Kidney tubule cell (primary cell): ENCODE measurements around the gene SND1.
A peak's percentile ranks its signal among the peaks of the same experiment; 100 is the strongest.
"Not testable (repeated sequence)": the region's sequence is repeated elsewhere in the genome, so short reads cannot be mapped to it uniquely, and the experiment has no call there.

ENCODE experiments used
- DNase-seq: peaks from one replicate; pipeline ENCODE4 v3.0.0-alpha.2; 2018; ENCODE audit warnings: low spot score

The SND1 gene

DNA sequence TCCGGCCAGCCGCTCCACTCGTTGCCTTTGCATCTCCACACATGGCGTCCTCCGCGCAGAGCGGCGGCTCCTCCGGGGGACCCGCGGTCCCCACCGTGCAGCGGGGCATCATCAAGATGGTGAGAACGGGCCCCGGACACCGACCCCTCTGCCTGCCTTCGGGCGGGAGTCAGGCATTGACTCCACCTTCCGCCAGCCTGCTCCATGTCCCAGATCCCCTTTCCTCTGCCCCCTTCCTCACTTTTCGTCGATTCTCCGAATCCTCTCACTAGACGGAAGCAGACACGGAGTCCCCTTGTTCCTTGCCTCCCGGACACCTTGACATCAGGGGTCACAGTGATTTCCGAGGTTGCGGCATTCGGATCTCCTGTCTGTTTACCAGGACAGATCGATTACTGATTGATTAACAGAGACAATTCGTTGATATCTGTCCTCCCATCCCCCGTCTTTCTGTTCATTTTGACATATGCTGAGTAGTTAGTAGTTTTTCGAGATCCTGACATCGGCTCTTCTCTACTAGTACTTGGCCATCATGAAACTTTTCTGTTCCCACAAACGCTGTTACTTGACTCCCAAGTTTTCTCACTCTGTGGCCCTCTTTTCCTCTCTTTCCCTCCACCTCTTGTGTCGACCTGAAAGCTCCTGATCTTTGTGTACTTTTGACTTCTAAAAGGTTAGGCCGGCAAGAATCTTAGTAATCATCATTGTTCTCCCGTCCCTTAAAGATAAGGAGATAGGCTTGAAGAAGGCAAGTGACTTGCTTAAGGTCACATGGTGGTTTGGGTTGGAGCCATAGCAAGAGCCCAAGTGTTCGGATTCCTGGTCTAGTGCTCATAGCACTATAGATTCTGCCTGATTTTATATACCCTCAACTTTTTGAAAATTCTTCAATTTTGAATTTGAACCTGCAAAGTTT is 597 bp downstream of the SND1 start:
- DNase-seq: peak; percentile 20

- no peak for DNase-seq
Observed at GRCh38 chr7:127653396-127653795, 1.4 kb downstream of the SND1 start.

DNA sequence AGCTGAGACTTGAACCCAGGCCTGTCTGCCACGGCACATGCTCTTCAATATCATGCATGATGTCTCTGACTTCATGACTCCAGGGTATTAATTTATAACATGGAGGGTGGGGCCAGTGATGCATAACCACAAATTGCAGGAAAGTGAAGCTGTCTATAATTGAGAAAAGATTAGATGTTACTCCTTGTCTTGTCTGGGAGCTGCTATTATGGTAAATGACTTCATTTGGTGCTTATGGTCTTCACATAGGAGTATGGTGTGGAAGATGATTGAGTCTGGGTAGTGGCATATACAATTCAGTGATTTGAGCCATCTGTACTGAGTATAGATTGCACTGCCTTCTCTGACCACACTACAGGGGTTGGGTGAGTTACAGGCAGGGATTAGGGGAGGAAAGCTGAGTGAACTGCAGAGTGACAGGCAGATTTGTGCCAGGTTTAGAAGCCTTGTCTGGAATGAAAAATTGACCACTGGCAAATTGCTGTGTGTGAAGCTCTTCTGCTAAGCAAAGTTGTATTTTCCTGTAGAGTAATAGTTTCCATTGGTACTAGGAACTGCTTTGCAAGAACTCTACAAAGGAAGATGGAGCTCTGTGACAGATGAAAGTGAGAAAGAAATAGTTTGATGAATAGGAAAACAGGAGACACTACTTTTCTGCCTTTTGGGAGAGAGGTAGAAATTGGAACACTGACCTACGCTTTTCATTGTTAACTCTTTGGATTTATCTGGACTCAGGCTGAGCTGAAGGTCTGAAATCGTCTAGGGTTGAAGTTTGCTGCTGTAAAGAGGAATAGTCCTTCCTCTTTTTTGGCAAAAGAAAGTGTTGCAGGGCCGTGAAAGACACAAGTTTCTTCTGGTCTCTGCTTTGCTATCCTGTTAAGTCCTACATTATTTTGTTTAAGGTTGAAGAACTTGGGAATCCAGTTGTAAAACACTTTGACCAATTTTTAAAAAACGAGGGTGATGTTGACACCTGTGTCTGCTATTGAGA is 2.7 kb downstream of the SND1 start:
- peak; percentile 33 for DNase-seq

- DNase-seq: no peak
Observed at GRCh38 chr7:127655720-127656119, 3.7 kb downstream of the SND1 start.

DNA sequence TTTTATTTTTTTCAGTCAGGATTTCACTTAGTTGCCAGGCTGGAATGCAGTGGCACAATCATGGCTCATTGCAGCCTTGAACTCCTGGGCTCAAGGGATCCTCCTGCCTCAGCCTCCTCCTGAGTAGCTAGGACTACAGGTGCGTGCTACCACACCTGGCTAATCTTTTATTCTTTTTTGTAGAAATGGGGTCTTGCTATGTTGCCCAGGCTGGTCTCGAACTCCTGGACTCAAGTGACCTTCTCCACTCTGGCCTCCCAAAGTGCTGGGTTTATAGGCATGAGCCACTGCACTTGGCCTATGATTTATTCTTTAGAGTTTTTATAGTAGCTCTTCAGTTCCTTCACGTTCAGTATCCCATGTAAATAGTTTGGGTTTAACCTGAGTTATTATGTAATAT is 5.5 kb downstream of the SND1 start:
- no peak for DNase-seq

DNA sequence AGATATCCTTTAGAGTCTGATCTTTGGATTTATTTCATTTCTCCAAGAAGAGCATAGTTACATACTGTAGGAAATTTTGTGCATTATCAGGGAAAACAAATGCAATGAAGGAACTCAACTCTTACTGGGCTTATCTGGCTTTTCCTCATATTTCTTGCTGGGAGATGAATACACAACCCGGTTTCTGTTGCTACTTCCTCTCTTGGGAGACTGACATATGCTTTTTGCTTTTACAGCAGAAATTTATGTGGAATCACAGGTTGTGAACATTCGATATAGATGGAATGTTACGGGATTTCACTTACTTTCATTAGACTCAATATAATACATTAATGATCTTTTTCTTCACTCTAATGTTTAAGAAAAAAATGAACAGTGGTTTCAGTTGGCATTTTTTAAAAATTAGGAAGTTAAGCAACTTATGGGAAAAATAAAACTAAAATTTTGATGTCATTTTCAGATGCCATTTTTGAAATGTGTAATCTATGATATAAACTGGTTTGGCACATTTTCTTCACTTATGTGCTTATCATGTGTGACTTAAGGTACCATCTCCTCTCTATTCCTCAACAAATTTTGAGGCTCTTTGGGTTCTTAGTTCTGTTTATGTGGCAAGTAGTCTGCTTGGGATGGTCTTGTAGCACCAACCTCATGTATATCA is 7.1 kb downstream of the SND1 start:
- no peak for DNase-seq

GRCh38 chr7:127665922-127666321 is 13.9 kb downstream of the SND1 start:
- DNase-seq: no peak

DNA sequence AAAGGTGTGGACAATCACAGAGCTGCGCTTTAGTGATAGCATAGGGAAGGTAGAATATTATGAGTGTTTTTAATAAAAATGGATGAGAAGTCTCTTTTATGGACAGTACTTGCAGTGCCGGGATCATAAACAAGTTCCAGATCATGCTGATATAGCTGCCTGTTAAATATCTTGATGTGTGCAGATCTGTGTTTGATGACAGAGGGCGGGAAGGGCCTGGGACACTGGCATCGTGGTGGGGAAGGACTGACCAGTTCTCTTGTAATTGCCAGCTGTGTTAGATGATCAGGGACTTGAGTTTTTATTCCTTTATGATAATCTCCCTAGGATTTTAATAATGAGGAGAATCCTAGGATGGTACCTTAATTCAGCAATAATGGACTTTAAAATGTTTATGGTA is 14.6 kb downstream of the SND1 start:
- no peak for DNase-seq

- DNase-seq: peak; percentile 66
Observed at GRCh38 chr7:127667017-127667670, 15.2 kb downstream of the SND1 start.

DNA sequence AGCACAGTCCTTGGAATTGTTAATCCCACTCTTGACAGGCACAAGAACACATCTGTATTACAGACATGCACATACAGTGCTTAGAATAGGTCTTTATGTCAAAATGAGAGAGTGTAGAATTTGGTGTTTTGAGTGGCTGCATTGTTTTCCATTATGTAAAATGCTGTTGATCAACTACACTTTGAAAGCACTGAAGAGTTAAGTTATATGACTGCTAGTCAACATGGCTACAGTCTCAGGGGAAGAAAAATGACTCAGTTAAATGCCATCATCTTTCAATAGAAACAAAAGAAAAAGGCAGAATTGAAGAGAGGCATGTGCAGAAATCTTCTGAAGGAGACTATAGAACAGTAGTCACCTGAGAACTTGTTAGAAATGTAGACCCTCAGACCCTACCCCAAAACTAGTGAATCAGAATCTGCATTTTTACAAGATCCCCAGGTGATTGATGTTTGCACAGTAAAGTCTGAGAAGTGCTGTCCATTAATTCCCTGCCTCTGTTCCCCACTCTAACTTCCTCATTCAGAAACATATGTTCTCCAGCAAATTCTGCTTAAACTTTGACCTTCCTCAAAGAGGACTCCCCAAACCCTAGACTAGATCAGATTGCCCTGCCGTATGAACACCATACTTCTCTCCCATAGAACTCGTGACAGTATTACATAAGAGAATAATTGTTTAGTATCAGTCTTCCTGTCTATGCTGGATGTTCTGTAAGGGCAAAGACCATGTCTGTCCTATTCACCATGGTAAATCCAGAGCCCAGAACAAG is 16.0 kb downstream of the SND1 start:
- peak; percentile 21 for DNase-seq

DNA sequence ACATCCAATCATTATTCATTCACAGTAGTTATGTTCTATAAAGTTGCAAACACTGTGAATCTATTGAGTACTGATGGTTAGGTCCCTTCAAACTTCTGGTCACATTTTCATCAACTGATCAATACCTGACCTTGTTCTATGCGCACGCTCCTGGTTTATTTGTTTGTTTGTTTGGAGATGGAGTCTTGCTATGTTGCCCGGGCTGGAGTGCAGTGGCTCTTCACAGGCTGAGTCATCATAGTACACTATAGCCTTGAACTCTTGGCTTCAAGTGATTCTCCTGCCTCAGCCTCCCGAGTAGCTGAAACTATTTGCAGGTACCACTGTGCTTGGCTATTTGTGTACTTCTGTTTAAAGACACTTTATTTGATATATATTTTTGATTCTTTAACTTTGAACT is 19.3 kb downstream of the SND1 start:
- no peak for DNase-seq

GRCh38 chr7:127673902-127674301 is 21.9 kb downstream of the SND1 start:
- peak; percentile 29 for DNase-seq

DNA sequence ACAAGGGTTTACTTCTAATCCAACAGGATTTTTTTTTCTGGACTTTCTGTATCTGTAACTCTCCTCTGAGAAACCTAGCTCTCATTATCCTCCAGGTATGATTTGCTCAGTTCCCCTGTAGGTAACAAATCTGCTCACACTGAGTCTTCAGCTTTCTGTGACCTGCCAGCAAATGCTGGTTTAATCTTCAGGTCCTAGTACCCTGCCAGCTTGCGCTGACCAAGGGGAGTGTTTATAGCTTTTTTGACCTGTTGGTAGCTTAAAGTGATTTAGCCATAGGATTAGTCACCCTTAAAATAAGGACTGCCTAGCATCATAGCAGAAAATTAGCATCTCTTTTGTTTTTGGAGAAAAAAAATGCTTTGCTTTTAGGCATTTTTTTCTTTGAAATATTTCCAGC is 22.4 kb downstream of the SND1 start:
- no peak for DNase-seq

DNA sequence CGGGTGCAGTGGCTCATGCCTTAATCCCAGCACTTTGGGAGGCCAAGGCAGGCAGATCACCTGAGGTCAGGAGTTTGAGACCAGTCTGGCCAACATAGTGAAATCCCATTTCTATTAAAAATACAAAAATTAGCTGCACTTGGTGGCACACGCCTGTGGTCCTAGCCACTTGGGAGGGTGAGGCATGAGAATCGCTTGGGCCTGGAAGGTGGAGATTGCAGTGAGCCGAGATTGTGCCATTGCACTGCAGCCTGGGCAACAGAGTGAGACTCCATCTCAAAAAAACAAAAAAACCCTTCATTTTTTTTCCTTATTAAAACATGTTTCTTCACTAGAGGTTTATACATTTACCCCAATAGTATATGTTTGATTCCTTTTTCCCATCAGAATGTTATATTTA is 22.9 kb downstream of the SND1 start:
- not testable (repeated sequence) for DNase-seq

DNA sequence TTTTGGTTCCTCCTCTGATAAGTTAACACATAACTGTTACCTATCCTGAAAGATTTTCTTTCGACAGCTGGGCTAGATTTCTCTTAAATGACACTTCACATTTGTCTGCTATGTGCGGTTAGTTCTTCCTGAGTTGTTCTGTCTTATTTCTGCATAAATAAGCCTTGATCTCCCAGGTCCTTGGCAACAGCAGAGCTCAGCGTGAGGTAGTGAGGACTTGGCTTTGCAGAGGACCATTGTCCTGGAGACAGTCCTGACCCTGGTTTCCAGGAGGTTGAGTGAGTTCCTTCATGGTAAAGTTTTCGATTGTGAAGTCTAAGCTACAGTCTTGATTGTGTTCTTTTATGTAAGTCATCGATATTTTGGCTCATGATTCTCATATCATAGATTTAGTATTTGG is 23.7 kb downstream of the SND1 start:
- DNase-seq: no peak

DNA sequence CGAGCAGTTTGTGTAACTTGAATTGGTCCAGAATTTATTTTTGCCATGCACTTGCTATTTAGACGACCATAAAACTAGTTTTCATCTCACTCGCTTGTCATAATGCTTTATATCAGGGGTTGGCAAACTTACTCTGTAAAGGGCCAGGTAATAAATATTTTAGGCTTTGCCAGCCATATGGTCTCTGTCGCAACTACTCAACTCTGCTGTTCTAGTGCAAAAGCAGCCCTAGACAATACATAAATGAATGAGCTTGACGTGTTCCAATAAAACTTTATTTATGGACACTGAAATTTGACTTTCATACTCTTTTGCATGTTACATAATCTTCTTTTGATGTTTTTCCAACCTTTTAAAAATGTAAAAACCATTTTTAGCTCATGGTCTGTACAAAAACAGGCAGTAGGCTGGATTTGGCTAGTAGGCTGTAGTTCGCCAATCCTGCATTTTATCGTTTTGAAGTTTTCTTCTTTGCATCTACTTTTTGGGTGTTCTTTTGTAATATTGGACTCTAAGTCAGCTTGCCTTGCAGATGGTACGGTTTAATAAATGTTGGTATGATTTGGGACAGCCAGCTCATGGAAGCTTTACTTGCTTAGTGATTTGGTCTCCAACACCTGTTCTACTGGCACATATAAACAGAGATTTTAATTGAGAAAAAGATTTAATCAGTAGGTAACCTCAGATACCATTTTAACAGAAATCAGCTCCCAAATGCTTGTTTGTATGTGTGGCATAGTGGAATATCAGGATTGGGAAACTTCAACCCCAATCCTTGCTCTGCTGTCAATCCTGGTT is 25.6 kb downstream of the SND1 start:
- no peak for DNase-seq

GRCh38 chr7:127678337-127678736 is 26.3 kb downstream of the SND1 start:
- peak; percentile 41 for DNase-seq

- DNase-seq: no peak
Observed at GRCh38 chr7:127678947-127679346, 27.0 kb downstream of the SND1 start.

DNA sequence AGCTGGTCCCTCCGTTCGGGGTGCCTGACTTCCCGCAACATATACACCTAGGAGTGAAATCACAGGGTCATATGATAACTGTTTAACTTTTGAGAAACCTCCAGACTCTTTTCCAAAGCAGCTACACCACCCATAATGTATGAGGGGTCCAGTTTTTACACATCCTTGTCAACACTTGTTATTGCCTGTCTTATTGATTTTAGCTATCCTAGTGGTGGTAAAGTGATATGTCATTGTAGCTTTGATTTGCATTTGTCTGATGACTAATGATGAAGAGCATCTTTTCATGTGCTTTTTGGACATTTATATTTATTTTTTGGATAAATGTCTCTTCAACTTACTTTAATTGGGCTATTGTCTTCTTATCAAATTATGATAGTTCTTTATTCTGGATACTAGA is 29.0 kb downstream of the SND1 start:
- no peak for DNase-seq

- no peak for DNase-seq
Observed at GRCh38 chr7:127682140-127682539, 30.1 kb downstream of the SND1 start.
